Gastrocnemius medialis (tissue), 4 donors: Measurements from ENCODE around the gene S100A8. TPM values are rescaled to one million over a fixed set of nuclear protein-coding genes. Genes with fewer than 3 reads are reported as not detected.

Experiments used
- ATAC-seq, 2 donors: fragments of 150-250 bp; one replicate each; pipeline ENCODE4 v1.9.1; 2016
- DNase-seq, 2 donors: peaks; one replicate each; pipeline ENCODE4 v3.0.0-alpha.2; 2019
- H3K27ac ChIP-seq, 4 donors: fragments of 200-600 bp; sonication (generic); 1 replicate in 1 of 4; 2 replicates in 3 of 4; pipeline ENCODE4 v1.5.1; 2016 to 2018; ENCODE audit warnings: mild to moderate bottlenecking in 2 of 4, moderate library complexity in 1 of 4
- H3K27me3 ChIP-seq, 3 donors: fragments of 200-600 bp; sonication (generic) in 2 of 3; 1 replicate in 1 of 3; 2 replicates in 2 of 3; pipeline versions ENCODE4 v1.5.1 to v1.6.0; 2016 to 2019; ENCODE audit warnings: mild to moderate bottlenecking in 1 of 3, moderate library complexity in 1 of 3
- H3K36me3 ChIP-seq, 2 donors: fragments of 200-600 bp; sonication (generic) in 1 of 2; one replicate each; pipeline ENCODE4 v1.5.1; 2017 to 2018
- H3K4me1 ChIP-seq, 2 donors: fragments of 200-600 bp; sonication (generic) in 1 of 2; one replicate each; pipeline ENCODE4 v1.5.1; 2016 to 2017; ENCODE audit warnings: mild to moderate bottlenecking in 2 of 2
- H3K4me3 ChIP-seq, 4 donors: fragments of 200-600 bp; sonication (generic) in 3 of 4; 1 replicate in 1 of 4; 2 replicates in 3 of 4; pipeline ENCODE4 v1.5.1; 2016 to 2019; ENCODE audit warnings: mild to moderate bottlenecking in 2 of 4
- H3K9me3 ChIP-seq, 3 donors: fragments of 200-600 bp; sonication (generic) in 2 of 3; 1 replicate in 1 of 3; 2 replicates in 2 of 3; pipeline ENCODE4 v1.5.1; 2016 to 2019
- POLR2A ChIP-seq, 2 donors: fragments of 450-650 bp; IDR thresholded peaks; one replicate each; pipeline ENCODE4 v1.6.1; 2017; ENCODE audit warnings: antibody characterized with exemption in 2 of 2, mild to moderate bottlenecking in 2 of 2, moderate library complexity in 2 of 2
- in situ Hi-C, 4 donors: fragments of 200-750 bp; cut with MboI; loops; one replicate each; pipeline versions ENCODE4 v1.15.0 to v1.8.0; 2017; ENCODE audit warnings: low sequenced_read_pairs in 4 of 4
- intact Hi-C: fragments of 100-400 bp; cut with DNase I; formaldehyde crosslinking; loops from one replicate; pipeline ENCODE4 v1.15.1; 2023; ENCODE audit warnings: low total_unique reads
- total RNA-seq, 4 donors: library from RNA; depleted of rRNA; stranded (reverse); fragments of >200 nt; gene quantifications; one replicate each; pipeline versions ENCODE4 v1.1.0 to v1.2.3, GENCODE V29; 2016
- TF ChIP-seq, protein P1 (sequence below), 5 experiments: fragments of 450-650 bp in 3 of 5; fragments of 200-600 bp in 2 of 5; sonication (generic) in 2 of 5; IDR thresholded peaks in 4 of 5; conservative IDR thresholded peaks in 1 of 5; 1 replicate in 4 of 5; 2 replicates in 1 of 5; pipeline ENCODE4 v1.5.1; 2016 to 2019; ENCODE audit warnings: antibody characterized with exemption in 5 of 5, mild to moderate bottlenecking in 3 of 5, moderate library complexity in 3 of 5

Gene S100A8
- total RNA-seq, 4 donors from 2014 or later, result 4.2 to 41.6 (median 12.5) TPM

- no peak overlapping the region for H3K27ac ChIP-seq
- no peaks in the 10 kb centered on the region for H3K9me3 ChIP-seq
- TF ChIP-seq POLR2A (IDR thresholded peaks at IDR 0.05), result no peak
- TF ChIP-seq, protein P1, sequence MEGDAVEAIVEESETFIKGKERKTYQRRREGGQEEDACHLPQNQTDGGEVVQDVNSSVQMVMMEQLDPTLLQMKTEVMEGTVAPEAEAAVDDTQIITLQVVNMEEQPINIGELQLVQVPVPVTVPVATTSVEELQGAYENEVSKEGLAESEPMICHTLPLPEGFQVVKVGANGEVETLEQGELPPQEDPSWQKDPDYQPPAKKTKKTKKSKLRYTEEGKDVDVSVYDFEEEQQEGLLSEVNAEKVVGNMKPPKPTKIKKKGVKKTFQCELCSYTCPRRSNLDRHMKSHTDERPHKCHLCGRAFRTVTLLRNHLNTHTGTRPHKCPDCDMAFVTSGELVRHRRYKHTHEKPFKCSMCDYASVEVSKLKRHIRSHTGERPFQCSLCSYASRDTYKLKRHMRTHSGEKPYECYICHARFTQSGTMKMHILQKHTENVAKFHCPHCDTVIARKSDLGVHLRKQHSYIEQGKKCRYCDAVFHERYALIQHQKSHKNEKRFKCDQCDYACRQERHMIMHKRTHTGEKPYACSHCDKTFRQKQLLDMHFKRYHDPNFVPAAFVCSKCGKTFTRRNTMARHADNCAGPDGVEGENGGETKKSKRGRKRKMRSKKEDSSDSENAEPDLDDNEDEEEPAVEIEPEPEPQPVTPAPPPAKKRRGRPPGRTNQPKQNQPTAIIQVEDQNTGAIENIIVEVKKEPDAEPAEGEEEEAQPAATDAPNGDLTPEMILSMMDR (IDR thresholded peaks at IDR 0.05 in 4 of 5, conservative IDR thresholded peaks at IDR 0.05 in 1 of 5), result no peak
- in situ Hi-C loops (no loop called here), intact Hi-C loops (no loop called here)
- no peak for DNase-seq
- H3K4me3 ChIP-seq, result no peak overlapping the region
- ATAC-seq, result no peak
- H3K36me3 ChIP-seq, result no peaks in the 10 kb centered on the region
- peaks cover 0 to 4% (median 0%) of the 10 kb centered on the region in 3 donors for H3K27me3 ChIP-seq
- H3K4me1 ChIP-seq, result no peaks in the 10 kb centered on the region
Measured at GRCh38 chr1:153404086-153404635, 13.3 kb upstream of the S100A8 start.

DNA sequence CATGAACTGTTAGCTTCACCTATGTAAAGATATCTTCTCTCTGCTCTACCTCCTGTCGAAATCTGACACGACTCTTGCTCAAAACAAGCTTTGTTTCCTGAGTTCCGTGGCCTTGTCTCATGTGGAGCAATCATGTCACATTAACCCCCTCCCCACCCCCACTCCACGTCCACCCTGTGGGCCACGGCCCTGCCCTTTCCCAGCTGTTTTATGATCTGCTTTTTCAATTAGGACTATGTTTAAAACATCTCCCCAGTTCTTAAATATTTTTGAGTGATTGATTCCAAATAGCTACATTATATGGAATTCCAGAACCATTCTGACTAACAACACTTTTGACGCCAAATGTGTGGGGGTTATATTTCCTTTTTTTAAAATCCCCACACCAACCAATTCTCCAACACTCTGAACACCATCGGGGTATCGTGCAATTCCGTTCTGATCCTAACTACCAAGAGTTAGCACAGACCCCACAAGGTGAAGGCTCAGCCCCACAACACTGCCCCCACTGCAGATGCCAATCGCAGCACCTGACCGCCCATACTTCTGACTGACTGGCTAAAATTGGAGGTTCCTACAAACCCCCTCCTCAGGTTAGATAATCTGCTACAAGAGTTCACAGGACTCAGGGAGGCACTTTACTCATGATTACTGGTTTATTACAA is 12.7 kb upstream of the S100A8 start:
- Histone ChIP-seq H3K4me3 (no peak overlapping the region), H3K36me3 (no peaks in the 10 kb centered on the region), H3K9me3 (no peaks in the 10 kb centered on the region), H3K4me1 (no peaks in the 10 kb centered on the region), H3K27me3 (peaks cover 0 to 4% (median 0%) of the 10 kb centered on the region in 3 donors), H3K27ac (no peak overlapping the region)
- no peak for ATAC-seq
- no peak for DNase-seq
- in situ Hi-C loops (no loop called here), intact Hi-C loops (no loop called here)
- no peak for TF ChIP-seq POLR2A (IDR thresholded peaks at IDR 0.05)
- TF ChIP-seq, protein P1 (IDR thresholded peaks at IDR 0.05 in 4 of 5, conservative IDR thresholded peaks at IDR 0.05 in 1 of 5), result no peak

GRCh38 chr1:153402226-153402625 is 11.4 kb upstream of the S100A8 start:
- Histone ChIP-seq H3K4me3 (no peak overlapping the region), H3K27me3 (peaks cover 0 to 4% (median 0%) of the 10 kb centered on the region in 3 donors), H3K36me3 (no peaks in the 10 kb centered on the region), H3K9me3 (no peaks in the 10 kb centered on the region), H3K27ac (no peak overlapping the region), H3K4me1 (no peaks in the 10 kb centered on the region)
- no peak for TF ChIP-seq POLR2A (IDR thresholded peaks at IDR 0.05)
- TF ChIP-seq, protein P1 (IDR thresholded peaks at IDR 0.05 in 4 of 5, conservative IDR thresholded peaks at IDR 0.05 in 1 of 5), result no peak
- DNase-seq (no peak), ATAC-seq (no peak)
- in situ Hi-C loops, result no loop called here
- intact Hi-C loops, result no loop called here

DNA sequence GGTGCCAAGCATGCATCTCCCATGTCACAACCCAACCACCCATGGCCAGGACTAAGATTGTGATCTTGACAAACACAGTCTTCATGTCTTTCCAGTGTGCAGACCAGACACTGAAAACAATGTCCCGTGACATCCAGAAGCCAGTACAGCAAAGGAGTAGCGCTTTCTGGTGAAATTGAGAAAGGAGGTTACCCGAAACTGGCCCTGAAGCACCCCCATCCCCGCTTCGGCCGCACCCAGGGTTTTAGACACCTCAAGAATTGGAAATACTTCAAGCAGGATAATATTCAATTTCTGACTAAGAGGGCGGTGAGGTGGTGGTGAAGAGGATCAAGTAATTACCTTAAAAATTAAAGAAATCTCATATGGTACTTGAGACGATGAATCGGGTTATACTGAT is 10.6 kb upstream of the S100A8 start:
- intact Hi-C loops (no loop called here), in situ Hi-C loops (no loop called here)
- Histone ChIP-seq H3K4me1 (no peaks in the 10 kb centered on the region), H3K27me3 (no peaks in the 10 kb centered on the region), H3K36me3 (no peaks in the 10 kb centered on the region), H3K4me3 (no peak overlapping the region), H3K27ac (no peak overlapping the region), H3K9me3 (no peaks in the 10 kb centered on the region)
- no peak for TF ChIP-seq POLR2A (IDR thresholded peaks at IDR 0.05)
- TF ChIP-seq, protein P1 (IDR thresholded peaks at IDR 0.05 in 4 of 5, conservative IDR thresholded peaks at IDR 0.05 in 1 of 5), result no peak
- no peak for ATAC-seq
- no peak for DNase-seq
